Measurements from ENCODE around the gene NDUFAF8.

The NDUFAF8 gene

GRCh38 chr17:81249223-81250040 lies 10.3 kb downstream of the NDUFAF8 start:
- Mint-ChIP-seq H3K27ac (no peak overlapping the region), H3K36me3 (peaks cover 6% of the 10 kb centered on the region), H3K9me3 (no peaks in the 10 kb centered on the region), H3K4me3 (no peak overlapping the region), H3K27me3 (no peaks in the 10 kb centered on the region), H3K4me1 (peaks cover 12% of the 10 kb centered on the region)

- H3K36me3 Mint-ChIP-seq: peaks cover 6% of the 10 kb centered on the region
- H3K4me3 Mint-ChIP-seq: no peak overlapping the region
- peaks cover 9% of the 10 kb centered on the region for H3K4me1 Mint-ChIP-seq
These were observed 11.4 kb downstream of the NDUFAF8 start for GRCh38 chr17:81250286-81251093.

GRCh38 chr17:81251094-81251708 lies 12.1 kb downstream of the NDUFAF8 start:
- Mint-ChIP-seq H3K4me1 (peaks cover 9% of the 10 kb centered on the region), H3K4me3 (no peak overlapping the region), H3K27me3 (no peaks in the 10 kb centered on the region), H3K27ac (no peak overlapping the region), H3K9me3 (no peaks in the 10 kb centered on the region), H3K36me3 (peaks cover 6% of the 10 kb centered on the region)

More at GRCh38 chr17:81250286-81251093, 11.4 kb downstream of the NDUFAF8 start:
- no peaks in the 10 kb centered on the region for H3K27me3 Mint-ChIP-seq
- no peak overlapping the region for H3K27ac Mint-ChIP-seq
- H3K9me3 Mint-ChIP-seq: no peaks in the 10 kb centered on the region

- Mint-ChIP-seq H3K27ac (no peak overlapping the region), H3K27me3 (no peaks in the 10 kb centered on the region), H3K9me3 (no peaks in the 10 kb centered on the region), H3K4me3 (no peak overlapping the region), H3K4me1 (peaks cover 9% of the 10 kb centered on the region), H3K36me3 (peaks cover 6% of the 10 kb centered on the region)
These were observed 12.7 kb downstream of the NDUFAF8 start for GRCh38 chr17:81251709-81252301.

GRCh38 chr17:81252326-81252986 lies 13.3 kb downstream of the NDUFAF8 start:
- no peak overlapping the region for H3K4me3 Mint-ChIP-seq
- no peaks in the 10 kb centered on the region for H3K27me3 Mint-ChIP-seq
- no peaks in the 10 kb centered on the region for H3K9me3 Mint-ChIP-seq
- peaks cover 9% of the 10 kb centered on the region for H3K4me1 Mint-ChIP-seq
- H3K36me3 Mint-ChIP-seq: peaks cover 6% of the 10 kb centered on the region
- H3K27ac Mint-ChIP-seq: no peak overlapping the region

- Mint-ChIP-seq H3K4me3 (no peak overlapping the region), H3K27ac (no peak overlapping the region), H3K4me1 (peaks cover 9% of the 10 kb centered on the region), H3K27me3 (no peaks in the 10 kb centered on the region), H3K9me3 (no peaks in the 10 kb centered on the region), H3K36me3 (peaks cover 6% of the 10 kb centered on the region)
These were observed 13.8 kb downstream of the NDUFAF8 start for GRCh38 chr17:81252987-81253329.

- H3K4me3 Mint-ChIP-seq: no peak overlapping the region
- peak overlapping the region; percentile 10 for H3K27ac Mint-ChIP-seq
- peaks cover 6% of the 10 kb centered on the region for H3K36me3 Mint-ChIP-seq
- peaks cover 9% of the 10 kb centered on the region for H3K4me1 Mint-ChIP-seq
- no peaks in the 10 kb centered on the region for H3K27me3 Mint-ChIP-seq
- H3K9me3 Mint-ChIP-seq: no peaks in the 10 kb centered on the region
These were observed 14.4 kb downstream of the NDUFAF8 start for GRCh38 chr17:81253358-81254131.

GRCh38 chr17:81254955-81255717 lies 16.0 kb downstream of the NDUFAF8 start:
- H3K27me3 Mint-ChIP-seq: no peaks in the 10 kb centered on the region

GRCh38 chr17:81256616-81257015 lies 17.5 kb downstream of the NDUFAF8 start:
- Mint-ChIP-seq H3K36me3 (peaks cover 5% of the 10 kb centered on the region), H3K9me3 (no peaks in the 10 kb centered on the region), H3K4me1 (peaks cover 9% of the 10 kb centered on the region), H3K4me3 (no peak overlapping the region), H3K27ac (no peak overlapping the region), H3K27me3 (no peaks in the 10 kb centered on the region)

More at GRCh38 chr17:81254955-81255717, 16.0 kb downstream of the NDUFAF8 start:
- H3K36me3 Mint-ChIP-seq: peaks cover 5% of the 10 kb centered on the region
- no peaks in the 10 kb centered on the region for H3K9me3 Mint-ChIP-seq
- H3K4me1 Mint-ChIP-seq: peaks cover 9% of the 10 kb centered on the region
- no peak overlapping the region for H3K4me3 Mint-ChIP-seq
- no peak overlapping the region for H3K27ac Mint-ChIP-seq

- no peak overlapping the region for H3K4me3 Mint-ChIP-seq
- no peaks in the 10 kb centered on the region for H3K27me3 Mint-ChIP-seq
- H3K9me3 Mint-ChIP-seq: no peaks in the 10 kb centered on the region
- H3K4me1 Mint-ChIP-seq: peaks cover 9% of the 10 kb centered on the region
- H3K27ac Mint-ChIP-seq: no peak overlapping the region
- peaks cover 3% of the 10 kb centered on the region for H3K36me3 Mint-ChIP-seq
These were observed 18.4 kb downstream of the NDUFAF8 start for GRCh38 chr17:81257533-81257932.

GRCh38 chr17:81258292-81258691 lies 19.2 kb downstream of the NDUFAF8 start:
- Mint-ChIP-seq H3K27ac (no peak overlapping the region), H3K4me3 (no peak overlapping the region), H3K4me1 (peaks cover 6% of the 10 kb centered on the region), H3K27me3 (no peaks in the 10 kb centered on the region), H3K36me3 (no peaks in the 10 kb centered on the region), H3K9me3 (no peaks in the 10 kb centered on the region)

GRCh38 chr17:81259058-81259605 lies 20.0 kb downstream of the NDUFAF8 start:
- H3K4me3 Mint-ChIP-seq: no peak overlapping the region
- no peaks in the 10 kb centered on the region for H3K4me1 Mint-ChIP-seq
- no peaks in the 10 kb centered on the region for H3K27me3 Mint-ChIP-seq
- H3K36me3 Mint-ChIP-seq: no peaks in the 10 kb centered on the region
- no peaks in the 10 kb centered on the region for H3K9me3 Mint-ChIP-seq
- H3K27ac Mint-ChIP-seq: no peak overlapping the region

- H3K4me1 Mint-ChIP-seq: no peaks in the 10 kb centered on the region
- no peaks in the 10 kb centered on the region for H3K9me3 Mint-ChIP-seq
- no peak overlapping the region for H3K4me3 Mint-ChIP-seq
- no peaks in the 10 kb centered on the region for H3K27me3 Mint-ChIP-seq
- no peaks in the 10 kb centered on the region for H3K36me3 Mint-ChIP-seq
- H3K27ac Mint-ChIP-seq: no peak overlapping the region
These were observed 21.1 kb downstream of the NDUFAF8 start for GRCh38 chr17:81260171-81260570.

- Mint-ChIP-seq H3K36me3 (no peaks in the 10 kb centered on the region), H3K27me3 (no peaks in the 10 kb centered on the region), H3K9me3 (no peaks in the 10 kb centered on the region), H3K4me1 (no peaks in the 10 kb centered on the region), H3K27ac (no peak overlapping the region), H3K4me3 (no peak overlapping the region)
These were observed 21.5 kb downstream of the NDUFAF8 start for GRCh38 chr17:81260641-81261040.

Data from activated naive CD4-positive, alpha-beta T cell treated with anti-CD3 and anti-CD28 coated beads, Interleukin-2, amount 50 U/mL, for 24 hours (primary cell).